Upper lobe of left lung (tissue), 6 donors: ENCODE data around the gene PDLIM4. TPM values are rescaled to one million over a fixed set of nuclear protein-coding genes. Genes with fewer than 3 reads are reported as not detected.
A peak's percentile ranks its signal among the peaks of the same experiment; 100 is the strongest.

Source experiments
- ATAC-seq, 2 donors: fragments of 200-7000 bp; cut with Tn5 transposase; one replicate each; pipeline ENCODE4 v1.9.1; 2022; ENCODE audit warnings: mild to moderate bottlenecking in 2 of 2, moderate library complexity in 2 of 2; ENCODE audit not compliant: low FRiP score in 2 of 2
- DNase-seq, 2 donors: peaks; one replicate each; pipeline ENCODE4 v3.0.0-alpha.2; 2019 to 2020
- H3K27ac ChIP-seq, 4 donors: fragments of 200-600 bp; sonication (generic); one replicate each; pipeline ENCODE4 v1.5.1; 2016 to 2019
- H3K27me3 ChIP-seq, 4 donors: fragments of 200-600 bp; sonication (generic); one replicate each; pipeline ENCODE4 v1.5.1; 2017 to 2019
- H3K36me3 ChIP-seq, 4 donors: fragments of 200-600 bp; sonication (generic); one replicate each; pipeline ENCODE4 v1.5.1; 2016 to 2019
- H3K4me1 ChIP-seq, 4 donors: fragments of 200-600 bp; sonication (generic); one replicate each; pipeline ENCODE4 v1.5.1; 2018 to 2019
- H3K4me3 ChIP-seq, 4 donors: fragments of 200-600 bp; sonication (generic); one replicate each; pipeline ENCODE4 v1.5.1; 2017 to 2019; ENCODE audit warnings: mild to moderate bottlenecking in 2 of 4, moderate library complexity in 1 of 4
- H3K9me3 ChIP-seq, 4 donors: fragments of 200-600 bp; sonication (generic); one replicate each; pipeline ENCODE4 v1.5.1; 2018 to 2019
- EP300 ChIP-seq, 4 donors: sonication (generic); formaldehyde crosslinking; IDR thresholded peaks; one replicate each; pipeline ENCODE4 v1.5.1; 2017; ENCODE audit warnings: antibody characterized with exemption in 4 of 4, control low read depth in 2 of 4
- POLR2A ChIP-seq, 4 donors: fragments of 450-650 bp; IDR thresholded peaks; one replicate each; pipeline ENCODE4 v1.5.1; 2016 to 2017; ENCODE audit warnings: antibody characterized with exemption in 4 of 4, mild to moderate bottlenecking in 2 of 4
- POLR2AphosphoS5 ChIP-seq, 2 donors: sonication (generic); formaldehyde crosslinking; IDR thresholded peaks; one replicate each; pipeline ENCODE4 v1.5.1; 2017; ENCODE audit warnings: antibody characterized with exemption in 2 of 2
- WGBS, 2 donors: methylation state at CpG; one replicate each; pipeline ENCODE4 v1.1.5; 2017 to 2018; 5-methylcytosine and 5-hydroxymethylcytosine counted together
- total RNA-seq, 6 donors: library from RNA; depleted of rRNA in 4 of 6; stranded (reverse); fragments of >200 nt in 4 of 6; gene quantifications; one replicate each; pipeline versions ENCODE4 v1.1.0 to v1.2.1, GENCODE V29; 2016 to 2021
- TF ChIP-seq, protein P1 (sequence below), 6 experiments: fragments of 450-650 bp in 4 of 6; fragments of 200-600 bp in 2 of 6; sonication (generic) in 2 of 6; IDR thresholded peaks; one replicate each; pipeline ENCODE4 v1.5.1; 2016 to 2019; ENCODE audit warnings: antibody characterized with exemption in 6 of 6
- donor health status: DM: no; HTN: no; CAD: no; lungs with moderate emphysema.
- donor health status: DM: no; HTN: yes; CAD: no; lungs with severe emphysema.

The PDLIM4 gene
- total RNA-seq, 6 donors from 2014 or later: 3.3 to 14.2 (median 10.6) TPM

- Histone ChIP-seq H3K9me3 (no peaks in the 10 kb centered on the region), H3K36me3 (peaks cover 5 to 61% (median 39%) of the 10 kb centered on the region in 4 donors), H3K27ac (no peak overlapping the region), H3K4me3 (no peak overlapping the region), H3K4me1 (peaks cover 0 to 11% (median 7%) of the 10 kb centered on the region in 4 donors), H3K27me3 (no peaks in the 10 kb centered on the region)
- ATAC-seq: no peak
- TF ChIP-seq, protein P1, sequence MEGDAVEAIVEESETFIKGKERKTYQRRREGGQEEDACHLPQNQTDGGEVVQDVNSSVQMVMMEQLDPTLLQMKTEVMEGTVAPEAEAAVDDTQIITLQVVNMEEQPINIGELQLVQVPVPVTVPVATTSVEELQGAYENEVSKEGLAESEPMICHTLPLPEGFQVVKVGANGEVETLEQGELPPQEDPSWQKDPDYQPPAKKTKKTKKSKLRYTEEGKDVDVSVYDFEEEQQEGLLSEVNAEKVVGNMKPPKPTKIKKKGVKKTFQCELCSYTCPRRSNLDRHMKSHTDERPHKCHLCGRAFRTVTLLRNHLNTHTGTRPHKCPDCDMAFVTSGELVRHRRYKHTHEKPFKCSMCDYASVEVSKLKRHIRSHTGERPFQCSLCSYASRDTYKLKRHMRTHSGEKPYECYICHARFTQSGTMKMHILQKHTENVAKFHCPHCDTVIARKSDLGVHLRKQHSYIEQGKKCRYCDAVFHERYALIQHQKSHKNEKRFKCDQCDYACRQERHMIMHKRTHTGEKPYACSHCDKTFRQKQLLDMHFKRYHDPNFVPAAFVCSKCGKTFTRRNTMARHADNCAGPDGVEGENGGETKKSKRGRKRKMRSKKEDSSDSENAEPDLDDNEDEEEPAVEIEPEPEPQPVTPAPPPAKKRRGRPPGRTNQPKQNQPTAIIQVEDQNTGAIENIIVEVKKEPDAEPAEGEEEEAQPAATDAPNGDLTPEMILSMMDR (IDR thresholded peaks at IDR 0.05): no peak
- TF ChIP-seq EP300 (IDR thresholded peaks at IDR 0.05): no peak
- TF ChIP-seq POLR2A (IDR thresholded peaks at IDR 0.05): no peak
- TF ChIP-seq POLR2AphosphoS5 (IDR thresholded peaks at IDR 0.05): no peak
- WGBS, 2 donors: 95 to 100% methylated on average over 1 of the region's 1 CpG
- no peak for DNase-seq
These were observed 46.6 kb upstream of the PDLIM4 start for GRCh38 chr5:132210944-132211343.

GRCh38 chr5:132211787-132212186, 45.7 kb upstream of the PDLIM4 start:
- no peak for ATAC-seq
- Histone ChIP-seq H3K27me3 (no peaks in the 10 kb centered on the region), H3K36me3 (peaks cover 5 to 65% (median 39%) of the 10 kb centered on the region in 4 donors), H3K9me3 (no peaks in the 10 kb centered on the region), H3K4me3 (no peak overlapping the region), H3K27ac (no peak overlapping the region), H3K4me1 (peaks cover 0 to 8% (median 7%) of the 10 kb centered on the region in 4 donors)
- DNase-seq: no peak
- TF ChIP-seq, protein P1 (IDR thresholded peaks at IDR 0.05): no peak
- TF ChIP-seq POLR2A (IDR thresholded peaks at IDR 0.05) (no peak), POLR2AphosphoS5 (IDR thresholded peaks at IDR 0.05) (no peak), EP300 (IDR thresholded peaks at IDR 0.05) (no peak)
- WGBS, 2 donors: 47% methylated on average over 1 of the region's 1 CpG

DNA sequence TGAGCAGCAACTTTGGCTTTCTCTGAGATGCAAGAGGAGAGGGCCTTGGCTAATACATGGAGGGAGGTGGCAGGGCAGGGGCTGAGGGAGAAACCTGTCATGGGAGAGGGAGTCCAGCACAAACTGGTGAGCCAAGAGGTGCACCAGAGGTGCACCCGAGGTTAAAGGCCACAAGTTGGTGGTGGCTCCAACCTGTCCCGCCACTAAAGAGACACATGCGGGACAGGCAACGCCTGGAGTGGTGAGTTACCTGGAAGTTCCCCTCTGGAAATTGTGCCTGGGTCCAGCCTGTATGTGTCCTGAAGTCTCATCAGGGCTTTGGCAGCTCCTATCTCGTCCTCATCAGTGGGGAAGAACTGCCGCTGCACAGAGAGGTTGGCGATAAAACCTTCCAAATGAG, 43.8 kb upstream of the PDLIM4 start:
- H3K4me3 ChIP-seq: no peak overlapping the region
- H3K4me1 ChIP-seq: peaks cover 0 to 8% (median 7%) of the 10 kb centered on the region in 4 donors
- TF ChIP-seq POLR2A (IDR thresholded peaks at IDR 0.05) (no peak), POLR2AphosphoS5 (IDR thresholded peaks at IDR 0.05) (no peak), EP300 (IDR thresholded peaks at IDR 0.05) (no peak)
- TF ChIP-seq, protein P1 (IDR thresholded peaks at IDR 0.05): no peak
- WGBS, 2 donors: 94 to 95% methylated on average over 7 of the region's 7 CpGs
- no peaks in the 10 kb centered on the region for H3K27me3 ChIP-seq
- H3K36me3 ChIP-seq: peaks cover 5 to 64% (median 35%) of the 10 kb centered on the region in 4 donors
- DNase-seq (no peak), ATAC-seq (no peak)
- H3K9me3 ChIP-seq: no peaks in the 10 kb centered on the region
- peak overlapping the region in 1 of 4 donors; percentile 82 for H3K27ac ChIP-seq

DNA sequence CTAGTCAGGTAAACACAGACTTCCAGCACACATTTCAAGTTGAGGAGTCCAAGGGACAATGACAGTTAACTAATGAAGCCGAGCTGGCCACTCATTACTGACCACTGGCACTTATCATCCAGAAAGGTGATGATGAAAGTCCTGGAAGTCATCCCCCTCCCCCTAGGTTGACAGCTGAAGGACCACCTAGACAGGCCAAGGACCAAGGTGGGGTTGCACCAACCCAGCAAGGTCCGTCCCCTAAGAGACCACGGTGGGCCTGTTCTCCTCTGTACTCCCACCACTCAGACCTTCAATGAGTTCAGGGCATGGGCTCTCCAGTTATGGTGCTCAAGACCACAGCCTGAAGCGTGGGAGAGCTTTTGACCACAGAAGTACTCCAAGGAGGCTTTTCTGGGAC, 43.0 kb upstream of the PDLIM4 start:
- no peak for DNase-seq
- no peak for TF ChIP-seq POLR2AphosphoS5 (IDR thresholded peaks at IDR 0.05)
- no peak overlapping the region for H3K4me3 ChIP-seq
- peaks cover 0 to 55% (median 31%) of the 10 kb centered on the region in 4 donors for H3K36me3 ChIP-seq
- 90 to 100% methylated on average over 3 to 4 of the region's 4 CpGs for WGBS, 2 donors
- no peaks in the 10 kb centered on the region for H3K9me3 ChIP-seq
- ATAC-seq: no peak
- peak overlapping the region; percentile 65 to 82 (median 80) for H3K27ac ChIP-seq
- H3K27me3 ChIP-seq: no peaks in the 10 kb centered on the region
- peaks cover 0 to 8% (median 7%) of the 10 kb centered on the region in 4 donors for H3K4me1 ChIP-seq

DNA sequence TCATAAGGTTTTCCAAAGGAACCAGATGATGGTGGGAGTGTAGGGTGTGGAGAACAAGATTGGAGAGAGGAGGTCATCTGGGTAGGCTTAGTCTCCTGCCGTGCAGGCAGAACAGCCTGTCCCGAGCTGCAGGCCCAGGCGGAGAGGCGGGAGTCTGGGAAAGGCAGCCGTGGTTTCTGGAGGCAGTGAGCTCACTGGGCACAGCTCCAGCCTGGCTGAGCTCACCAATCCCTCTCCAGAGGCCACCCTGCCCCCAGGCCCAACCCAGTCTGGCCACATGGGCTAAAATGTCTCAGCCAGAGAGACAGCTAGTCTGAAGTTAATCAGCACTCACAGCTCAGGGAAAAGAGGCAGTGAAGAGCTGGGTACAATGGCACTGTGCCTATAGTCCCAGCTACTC, 42.2 kb upstream of the PDLIM4 start:
- no peaks in the 10 kb centered on the region for H3K9me3 ChIP-seq
- 47 to 66% methylated on average over 5 of the region's 5 CpGs for WGBS, 2 donors
- H3K27ac ChIP-seq: peak overlapping the region; percentile 65 to 82 (median 80)
- DNase-seq (peak; percentile 84 to 87), ATAC-seq (peak; percentile 90 to 95)
- H3K27me3 ChIP-seq: no peaks in the 10 kb centered on the region
- peaks cover 0 to 10% (median 7%) of the 10 kb centered on the region in 4 donors for H3K4me1 ChIP-seq
- peak; percentile 16 to 76 for TF ChIP-seq POLR2AphosphoS5 (IDR thresholded peaks at IDR 0.05)
- TF ChIP-seq POLR2A (IDR thresholded peaks at IDR 0.05): no peak
- H3K4me3 ChIP-seq: no peak overlapping the region
- H3K36me3 ChIP-seq: peaks cover 0 to 47% (median 24%) of the 10 kb centered on the region in 4 donors

GRCh38 chr5:132218321-132218720, 39.2 kb upstream of the PDLIM4 start:
- no peak for ATAC-seq
- WGBS, 2 donors: 84 to 85% methylated on average over 4 of the region's 4 CpGs

More at GRCh38 chr5:132218321-132218720, 39.2 kb upstream of the PDLIM4 start:
- Histone ChIP-seq H3K27ac (no peak overlapping the region), H3K4me1 (peaks cover 0 to 16% (median 13%) of the 10 kb centered on the region in 4 donors), H3K27me3 (no peaks in the 10 kb centered on the region), H3K9me3 (no peaks in the 10 kb centered on the region), H3K4me3 (no peak overlapping the region), H3K36me3 (peaks cover 0 to 18% (median 10%) of the 10 kb centered on the region in 4 donors)
- TF ChIP-seq POLR2AphosphoS5 (IDR thresholded peaks at IDR 0.05) (no peak), POLR2A (IDR thresholded peaks at IDR 0.05) (no peak), EP300 (IDR thresholded peaks at IDR 0.05) (no peak)
- TF ChIP-seq, protein P1 (IDR thresholded peaks at IDR 0.05): no peak
- DNase-seq: no peak
